ENCODE data around the gene PEX26.

- TF ChIP-seq CTCF (conservative IDR thresholded peaks at IDR 0.05; ENCODE audit: low read length) = no peak
- TF ChIP-seq EZH2phosphoT487 (IDR thresholded peaks at IDR 0.05; ENCODE audit: borderline replicate concordance) = no peak
These were observed 48.8 kb downstream of the PEX26 start for GRCh38 chr22:18126606-18127005.
